ENCODE data around the gene POFUT1. TPM values are rescaled to one million over a fixed set of nuclear protein-coding genes. Genes with fewer than 3 reads are reported as not detected.
"Not testable (repeated sequence)": the region's sequence is repeated elsewhere in the genome, so short reads cannot be mapped to it uniquely, and the experiment has no call there.

Gene POFUT1
- total RNA-seq, 4 donors from 2014 or later = 15.7 to 29.6 (median 18.1) TPM

DNA sequence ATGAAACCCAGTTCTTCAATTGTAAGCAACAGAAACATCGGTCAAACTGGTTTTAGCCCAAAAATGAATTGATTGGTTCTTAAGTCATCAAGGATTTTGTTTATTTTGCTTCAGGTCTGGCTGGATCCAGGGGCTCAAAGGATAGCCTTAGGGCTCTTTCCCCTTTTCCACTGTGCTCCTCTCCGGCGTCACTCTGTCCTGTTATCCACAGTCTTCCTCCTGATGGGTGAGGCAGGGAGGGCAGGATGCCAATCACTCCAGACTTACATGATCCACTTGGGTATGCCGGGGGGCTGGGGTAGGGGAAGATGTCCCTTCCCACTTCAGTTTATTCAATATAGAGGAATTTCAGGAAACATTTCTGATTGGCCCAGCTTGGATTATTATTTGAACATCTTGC is 40.1 kb upstream of the POFUT1 start:
- Histone ChIP-seq H3K36me3 (peaks cover 0 to 54% (median 20%) of the 10 kb centered on the region in 3 donors), H3K27me3 (no peaks in the 10 kb centered on the region), H3K4me3 (no peak overlapping the region), H3K9me3 (no peaks in the 10 kb centered on the region), H3K4me1 (no peaks in the 10 kb centered on the region), H3K27ac (no peak overlapping the region)
- DNase-seq = no peak
- WGBS, 2 donors = 83 to 100% methylated on average over 3 to 4 of the region's 4 CpGs
- intact Hi-C loops (cut with DNase I) = no loop called here
- TF ChIP-seq POLR2A (IDR thresholded peaks at IDR 0.05) (no peak), CTCF (IDR thresholded peaks at IDR 0.05) (no peak)

GRCh38 chr20:32168184-32168910 is 39.3 kb upstream of the POFUT1 start:
- WGBS, 2 donors = 75 to 80% methylated on average over 2 of the region's 2 CpGs
- Histone ChIP-seq H3K36me3 (peaks cover 0 to 46% (median 20%) of the 10 kb centered on the region in 3 donors), H3K27ac (no peak overlapping the region), H3K27me3 (no peaks in the 10 kb centered on the region), H3K4me1 (no peaks in the 10 kb centered on the region), H3K9me3 (no peaks in the 10 kb centered on the region), H3K4me3 (no peak overlapping the region)
- no peak for TF ChIP-seq POLR2A (IDR thresholded peaks at IDR 0.05)
- TF ChIP-seq CTCF (IDR thresholded peaks at IDR 0.05) = no peak
- intact Hi-C loops (cut with DNase I) = no loop called here
- DNase-seq = no peak

DNA sequence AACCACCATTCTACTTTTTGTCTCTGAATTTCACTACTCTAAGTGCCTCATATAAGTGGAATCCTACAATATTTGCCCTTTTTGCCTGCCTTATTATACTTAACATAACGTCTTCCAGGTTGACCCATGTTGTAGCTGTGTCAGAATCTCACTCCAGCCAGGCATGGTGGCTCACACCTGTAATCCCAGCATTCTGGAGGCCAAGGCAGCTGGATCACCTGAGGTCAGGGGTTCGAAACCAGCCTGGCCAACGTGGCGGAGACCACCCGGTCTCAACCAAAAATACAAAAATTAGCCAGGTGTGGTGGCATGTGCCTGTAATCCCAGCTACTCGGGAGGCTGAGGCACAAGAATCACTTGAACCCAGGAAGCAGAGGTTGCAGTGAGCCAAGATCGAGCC is 30.0 kb upstream of the POFUT1 start:
- H3K27ac ChIP-seq; H3K4me1 ChIP-seq; H3K36me3 ChIP-seq; H3K4me3 ChIP-seq; intact Hi-C loops (cut with DNase I); H3K27me3 ChIP-seq; DNase-seq; H3K9me3 ChIP-seq: not testable (repeated sequence)
- WGBS, 2 donors = 86 to 90% methylated on average over 3 to 7 of the region's 7 CpGs

- no peak overlapping the region for H3K27ac ChIP-seq
- H3K9me3 ChIP-seq = no peaks in the 10 kb centered on the region
- H3K36me3 ChIP-seq = no peaks in the 10 kb centered on the region
- DNase-seq = no peak
- no peak overlapping the region for H3K4me3 ChIP-seq
- TF ChIP-seq POLR2A (IDR thresholded peaks at IDR 0.05) = no peak
- no peak for TF ChIP-seq CTCF (IDR thresholded peaks at IDR 0.05)
- intact Hi-C loops (cut with DNase I) = no loop called here
- no peaks in the 10 kb centered on the region for H3K27me3 ChIP-seq
- H3K4me1 ChIP-seq = peaks cover 0 to 7% (median 0%) of the 10 kb centered on the region in 3 donors
- 52 to 55% methylated on average over 2 of the region's 2 CpGs for WGBS, 2 donors
Measured at GRCh38 chr20:32179515-32179914, 28.2 kb upstream of the POFUT1 start.

DNA sequence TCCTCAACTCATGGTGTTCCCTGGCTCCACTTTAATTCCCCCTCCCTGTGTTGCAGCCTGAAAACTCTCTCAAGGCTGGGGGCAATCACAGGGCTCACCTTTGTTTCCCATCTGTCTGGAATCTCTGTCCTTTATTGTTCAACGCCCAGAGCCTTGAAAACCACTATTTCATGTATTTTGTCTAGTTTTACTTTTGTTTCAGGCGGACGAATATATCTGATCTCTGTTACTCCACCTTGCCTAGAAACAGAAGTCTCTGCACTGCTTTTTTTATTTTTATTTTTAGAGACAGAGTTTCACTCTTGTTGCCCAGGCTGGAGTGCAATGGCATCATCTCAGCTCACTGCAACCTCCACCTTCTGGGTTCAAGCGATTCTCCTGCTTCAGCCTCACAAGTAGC is 27.7 kb upstream of the POFUT1 start:
- no peaks in the 10 kb centered on the region for H3K36me3 ChIP-seq
- intact Hi-C loops (cut with DNase I) = no loop called here
- 75 to 80% methylated on average over 4 of the region's 4 CpGs for WGBS, 2 donors
- TF ChIP-seq CTCF (IDR thresholded peaks at IDR 0.05) = no peak
- TF ChIP-seq POLR2A (IDR thresholded peaks at IDR 0.05) = no peak
- H3K4me1 ChIP-seq = peaks cover 0 to 7% (median 0%) of the 10 kb centered on the region in 3 donors
- no peak overlapping the region for H3K4me3 ChIP-seq
- DNase-seq = no peak
- H3K27ac ChIP-seq = no peak overlapping the region
- no peaks in the 10 kb centered on the region for H3K27me3 ChIP-seq
- H3K9me3 ChIP-seq = no peaks in the 10 kb centered on the region

Measured in esophagus squamous epithelium (tissue), 5 donors.